Measurements from ENCODE around the gene AURKB. TPM values are rescaled to one million over a fixed set of nuclear protein-coding genes. Genes with fewer than 3 reads are reported as not detected.
A peak's percentile ranks its signal among the peaks of the same experiment; 100 is the strongest.

Gene AURKB
- total and polyA plus RNA-seq, 2 of the 13 experiments (the other 11 are each of a cell fraction or from before 2014, with no cell fraction given): 29.5 to 75.3 TPM

DNA sequence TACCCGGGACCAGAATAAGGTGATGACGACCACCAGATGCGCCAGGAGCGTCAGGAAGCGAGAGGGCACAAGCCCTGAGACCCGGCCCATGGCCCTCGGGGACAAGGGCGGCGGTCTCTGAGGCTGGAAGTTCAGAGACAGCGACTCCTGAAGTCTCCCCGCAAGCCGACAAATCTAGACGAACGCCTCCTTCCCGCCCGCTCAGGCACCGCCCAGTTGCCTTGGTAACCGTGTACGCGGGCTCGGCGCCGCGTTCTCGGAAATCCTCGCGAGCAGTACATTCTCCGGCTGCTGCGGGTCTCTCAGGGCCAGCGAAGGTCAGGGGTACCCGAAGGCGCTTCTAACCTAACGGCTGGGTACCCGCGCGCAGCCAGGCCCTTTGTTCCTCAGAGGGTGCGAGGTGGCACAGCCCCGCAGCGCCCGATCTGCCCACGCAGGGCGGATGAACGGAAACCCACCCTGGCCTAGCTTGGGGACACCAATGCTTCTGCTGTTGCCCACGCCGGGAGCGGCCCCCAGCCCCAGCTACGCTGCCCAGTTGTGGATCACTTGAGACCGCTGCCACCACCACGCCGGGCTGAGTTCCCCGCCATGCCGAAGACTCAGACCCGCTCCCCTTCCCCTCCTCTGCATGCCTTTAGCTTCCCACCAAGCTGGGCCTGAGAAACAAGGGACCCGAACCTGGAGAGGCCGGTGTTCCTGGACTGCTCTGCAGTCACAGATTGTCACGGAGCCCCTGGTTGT, 34.0 kb downstream of the AURKB start, which contains the start of gene TMEM107 (continued):
- TF ChIP-seq SMC3 (IDR thresholded peaks at IDR 0.05; ENCODE audit: low read length) (no peak), PCBP1 (IDR thresholded peaks at IDR 0.05; ENCODE audit: borderline replicate concordance, low read depth, low read length) (peak; percentile 58; the same call in 1 of the 2 replicates), ZNF841 (CRISPR knock-in tag; IDR thresholded peaks at IDR 0.05; ENCODE audit: borderline replicate concordance) (no peak), ZMYM2 (CRISPR knock-in tag; IDR thresholded peaks at IDR 0.05) (peak; percentile 57; the same call in 1 of the 2 replicates), ZNF562 (CRISPR knock-in tag; IDR thresholded peaks at IDR 0.05; ENCODE audit: borderline replicate concordance) (no peak), GATA4 (IDR thresholded peaks at IDR 0.05; ENCODE audit: borderline replicate concordance, low read depth) (0 out of 2 replicates have a peak, but pooled peaks have one; percentile 41), ZSCAN29 (CRISPR knock-in tag; conservative IDR thresholded peaks at IDR 0.05) (0 out of 2 replicates have a peak, but pooled peaks have one; percentile 39), HNRNPL (IDR thresholded peaks at IDR 0.05; ENCODE audit: low read depth, low read length) (0 out of 2 replicates have a peak, but pooled peaks have one; percentile 66), MED8 (CRISPR knock-in tag; IDR thresholded peaks at IDR 0.05; ENCODE audit: insufficient replicate concordance) (peak; percentile 50), SAFB2 (CRISPR knock-in tag; IDR thresholded peaks at IDR 0.05; ENCODE audit: borderline replicate concordance, low read depth) (0 out of 2 replicates have a peak, but pooled peaks have one; percentile 77), RFX5 (IDR thresholded peaks at IDR 0.05; ENCODE audit: low read depth, low read length) (0 out of 2 replicates have a peak, but pooled peaks have one; percentile 23), HNRNPLL (IDR thresholded peaks at IDR 0.05; ENCODE audit: low read depth, low read length, poor library complexity, severe bottlenecking) (peak; percentile 87), ELF3 (CRISPR knock-in tag; IDR thresholded peaks at IDR 0.05) (no peak), POLR2A (IDR thresholded peaks at IDR 0.05; ENCODE audit: insufficient read depth in 1 of 2, low read depth in 2 of 2, low read length in 2 of 2) (peak; percentile 15 to 59; a peak in 3 of 4 replicates), RBFOX2 (IDR thresholded peaks at IDR 0.05; ENCODE audit: low read depth, low read length) (peak; percentile 78), RBM22 (optimal IDR thresholded peaks at IDR 0.05; ENCODE audit: low read length) (peak; percentile 81), ZNF296 (CRISPR knock-in tag; conservative IDR thresholded peaks at IDR 0.05) (0 out of 2 replicates have a peak, but pooled peaks have one; percentile 39), NONO (IDR thresholded peaks at IDR 0.05) (no peak), NONO (CRISPR knock-in tag; conservative IDR thresholded peaks at IDR 0.05) (0 out of 2 replicates have a peak, but pooled peaks have one; percentile 19), ZNF607 (CRISPR knock-in tag; IDR thresholded peaks at IDR 0.05; ENCODE audit: borderline replicate concordance) (peak; percentile 85), JDP2 (CRISPR knock-in tag; IDR thresholded peaks at IDR 0.05; ENCODE audit: borderline replicate concordance) (no peak)
- TF ChIP-seq, protein P1, sequence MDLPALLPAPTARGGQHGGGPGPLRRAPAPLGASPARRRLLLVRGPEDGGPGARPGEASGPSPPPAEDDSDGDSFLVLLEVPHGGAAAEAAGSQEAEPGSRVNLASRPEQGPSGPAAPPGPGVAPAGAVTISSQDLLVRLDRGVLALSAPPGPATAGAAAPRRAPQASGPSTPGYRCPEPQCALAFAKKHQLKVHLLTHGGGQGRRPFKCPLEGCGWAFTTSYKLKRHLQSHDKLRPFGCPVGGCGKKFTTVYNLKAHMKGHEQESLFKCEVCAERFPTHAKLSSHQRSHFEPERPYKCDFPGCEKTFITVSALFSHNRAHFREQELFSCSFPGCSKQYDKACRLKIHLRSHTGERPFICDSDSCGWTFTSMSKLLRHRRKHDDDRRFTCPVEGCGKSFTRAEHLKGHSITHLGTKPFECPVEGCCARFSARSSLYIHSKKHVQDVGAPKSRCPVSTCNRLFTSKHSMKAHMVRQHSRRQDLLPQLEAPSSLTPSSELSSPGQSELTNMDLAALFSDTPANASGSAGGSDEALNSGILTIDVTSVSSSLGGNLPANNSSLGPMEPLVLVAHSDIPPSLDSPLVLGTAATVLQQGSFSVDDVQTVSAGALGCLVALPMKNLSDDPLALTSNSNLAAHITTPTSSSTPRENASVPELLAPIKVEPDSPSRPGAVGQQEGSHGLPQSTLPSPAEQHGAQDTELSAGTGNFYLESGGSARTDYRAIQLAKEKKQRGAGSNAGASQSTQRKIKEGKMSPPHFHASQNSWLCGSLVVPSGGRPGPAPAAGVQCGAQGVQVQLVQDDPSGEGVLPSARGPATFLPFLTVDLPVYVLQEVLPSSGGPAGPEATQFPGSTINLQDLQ (CRISPR knock-in tag; IDR thresholded peaks at IDR 0.05): 0 out of 2 replicates have a peak, but pooled peaks have one; percentile 29
- TF ChIP-seq, protein P2, sequence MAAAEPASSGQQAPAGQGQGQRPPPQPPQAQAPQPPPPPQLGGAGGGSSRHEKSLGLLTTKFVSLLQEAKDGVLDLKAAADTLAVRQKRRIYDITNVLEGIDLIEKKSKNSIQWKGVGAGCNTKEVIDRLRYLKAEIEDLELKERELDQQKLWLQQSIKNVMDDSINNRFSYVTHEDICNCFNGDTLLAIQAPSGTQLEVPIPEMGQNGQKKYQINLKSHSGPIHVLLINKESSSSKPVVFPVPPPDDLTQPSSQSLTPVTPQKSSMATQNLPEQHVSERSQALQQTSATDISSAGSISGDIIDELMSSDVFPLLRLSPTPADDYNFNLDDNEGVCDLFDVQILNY (CRISPR knock-in tag; conservative IDR thresholded peaks at IDR 0.05): peak; percentile 66
- TF ChIP-seq, protein P3, sequence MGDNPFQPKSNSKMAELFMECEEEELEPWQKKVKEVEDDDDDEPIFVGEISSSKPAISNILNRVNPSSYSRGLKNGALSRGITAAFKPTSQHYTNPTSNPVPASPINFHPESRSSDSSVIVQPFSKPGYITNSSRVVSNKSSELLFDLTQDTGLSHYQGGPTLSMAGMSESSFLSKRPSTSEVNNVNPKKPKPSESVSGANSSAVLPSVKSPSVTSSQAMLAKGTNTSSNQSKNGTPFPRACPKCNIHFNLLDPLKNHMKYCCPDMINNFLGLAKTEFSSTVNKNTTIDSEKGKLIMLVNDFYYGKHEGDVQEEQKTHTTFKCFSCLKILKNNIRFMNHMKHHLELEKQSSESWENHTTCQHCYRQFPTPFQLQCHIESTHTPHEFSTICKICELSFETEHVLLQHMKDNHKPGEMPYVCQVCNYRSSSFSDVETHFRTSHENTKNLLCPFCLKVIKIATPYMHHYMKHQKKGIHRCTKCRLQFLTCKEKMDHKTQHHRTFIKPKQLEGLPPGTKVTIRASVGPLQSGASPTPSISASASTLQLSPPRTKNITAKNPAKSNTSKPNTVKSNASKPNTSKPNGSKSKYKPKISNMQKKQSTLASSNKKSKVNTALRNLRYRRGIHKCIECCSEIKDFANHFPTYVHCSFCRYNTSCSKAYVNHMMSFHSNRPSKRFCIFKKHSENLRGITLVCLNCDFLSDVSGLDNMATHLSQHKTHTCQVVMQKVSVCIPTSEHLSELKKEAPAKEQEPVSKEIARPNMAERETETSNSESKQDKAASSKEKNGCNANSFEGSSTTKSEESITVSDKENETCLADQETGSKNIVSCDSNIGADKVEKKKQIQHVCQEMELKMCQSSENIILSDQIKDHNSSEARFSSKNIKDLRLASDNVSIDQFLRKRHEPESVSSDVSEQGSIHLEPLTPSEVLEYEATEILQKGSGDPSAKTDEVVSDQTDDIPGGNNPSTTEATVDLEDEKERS (CRISPR knock-in tag; IDR thresholded peaks at IDR 0.05): 0 out of 2 replicates have a peak, but pooled peaks have one; percentile 2

All from HepG2 (cell line).